ENCODE results near the gene RAN.

DNA sequence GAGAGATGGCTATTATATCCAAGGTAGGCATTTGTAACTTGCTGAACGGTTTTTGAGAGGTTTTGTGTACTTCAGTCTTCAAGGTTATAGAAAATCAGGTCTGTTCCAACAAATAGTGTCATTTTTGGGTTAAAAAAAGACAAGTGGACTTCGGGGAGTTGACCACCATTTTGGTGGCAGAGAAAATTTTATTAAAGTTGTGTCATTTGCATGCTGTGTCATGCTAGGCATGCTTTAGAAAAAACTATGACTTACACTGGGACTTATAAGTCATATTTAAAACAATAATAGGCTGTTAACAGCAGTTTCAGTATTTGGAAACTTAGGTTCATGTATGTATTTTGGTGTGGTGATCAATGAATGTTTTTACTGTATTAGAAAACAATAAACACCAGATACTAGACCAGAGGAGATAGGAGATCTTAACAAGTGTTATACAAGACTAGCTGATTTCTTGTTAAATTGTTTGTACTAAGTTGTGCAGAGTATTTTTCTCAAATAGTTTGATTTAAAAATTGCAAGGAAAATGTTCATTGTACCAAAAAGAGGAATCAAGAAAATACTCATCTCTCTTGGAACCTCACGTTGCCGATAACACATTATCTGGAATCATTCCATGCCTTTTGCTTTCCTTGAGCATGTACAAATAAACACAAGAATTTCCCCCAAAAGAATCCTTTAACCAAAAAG is 1.4 kb downstream of the RAN start:
- TF ChIP-seq, protein P1, sequence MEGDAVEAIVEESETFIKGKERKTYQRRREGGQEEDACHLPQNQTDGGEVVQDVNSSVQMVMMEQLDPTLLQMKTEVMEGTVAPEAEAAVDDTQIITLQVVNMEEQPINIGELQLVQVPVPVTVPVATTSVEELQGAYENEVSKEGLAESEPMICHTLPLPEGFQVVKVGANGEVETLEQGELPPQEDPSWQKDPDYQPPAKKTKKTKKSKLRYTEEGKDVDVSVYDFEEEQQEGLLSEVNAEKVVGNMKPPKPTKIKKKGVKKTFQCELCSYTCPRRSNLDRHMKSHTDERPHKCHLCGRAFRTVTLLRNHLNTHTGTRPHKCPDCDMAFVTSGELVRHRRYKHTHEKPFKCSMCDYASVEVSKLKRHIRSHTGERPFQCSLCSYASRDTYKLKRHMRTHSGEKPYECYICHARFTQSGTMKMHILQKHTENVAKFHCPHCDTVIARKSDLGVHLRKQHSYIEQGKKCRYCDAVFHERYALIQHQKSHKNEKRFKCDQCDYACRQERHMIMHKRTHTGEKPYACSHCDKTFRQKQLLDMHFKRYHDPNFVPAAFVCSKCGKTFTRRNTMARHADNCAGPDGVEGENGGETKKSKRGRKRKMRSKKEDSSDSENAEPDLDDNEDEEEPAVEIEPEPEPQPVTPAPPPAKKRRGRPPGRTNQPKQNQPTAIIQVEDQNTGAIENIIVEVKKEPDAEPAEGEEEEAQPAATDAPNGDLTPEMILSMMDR (conservative IDR thresholded peaks at IDR 0.05 in 1 of 2, IDR thresholded peaks at IDR 0.05 in 1 of 2; ENCODE audit: extremely low read depth in 1 of 2, insufficient read depth in 1 of 2, low read depth in 1 of 2, low read length in 2 of 2): no peak
- TF ChIP-seq EZH2 (IDR thresholded peaks at IDR 0.05; ENCODE audit: borderline replicate concordance, low read length): no peak

All from mammary epithelial cell (primary cell).